ENCODE measurements around the gene ANKRD12.
"Not testable (repeated sequence)": the region's sequence is repeated elsewhere in the genome, so short reads cannot be mapped to it uniquely, and the experiment has no call there.

Gene ANKRD12

DNA sequence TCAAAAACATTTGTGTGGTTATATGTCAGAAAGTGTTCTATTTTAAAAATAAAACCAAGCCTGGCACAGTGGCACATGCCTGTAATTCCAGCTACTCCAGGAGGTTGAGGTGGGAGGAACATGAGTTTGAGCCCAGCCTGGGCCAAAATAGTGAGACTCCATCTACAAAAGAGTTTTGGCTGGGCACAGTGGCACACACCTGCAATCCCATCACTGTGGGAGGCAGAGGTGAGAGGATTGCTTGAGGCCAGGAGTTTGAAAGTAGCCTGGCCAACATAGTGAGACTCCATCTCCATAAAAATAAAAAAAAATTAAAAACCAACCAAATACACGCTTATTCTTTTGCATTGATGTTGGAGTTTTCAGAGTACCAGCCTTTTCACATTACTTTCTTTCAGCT, 9.6 kb downstream of the ANKRD12 start:
- no peak for DNase-seq (ENCODE audit: low read depth)

GRCh38 chr18:9147440-9148202, 11.0 kb downstream of the ANKRD12 start:
- DNase-seq (ENCODE audit: low read depth), result no peak

DNA sequence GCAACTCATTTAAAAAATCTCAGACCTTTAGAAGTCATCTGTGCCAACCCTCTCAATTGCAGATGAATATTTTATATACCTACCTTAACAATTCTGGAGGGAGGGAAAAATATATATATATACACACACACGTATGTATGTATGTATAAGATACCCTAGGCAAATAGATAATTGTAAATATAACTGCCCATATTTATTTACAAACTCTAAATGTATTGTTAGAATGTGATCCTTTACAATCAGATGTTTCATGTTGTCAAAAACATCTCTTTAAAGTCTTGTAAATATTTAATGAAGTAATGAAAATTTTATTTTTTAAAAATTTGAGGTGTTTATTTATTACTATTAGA, 11.6 kb downstream of the ANKRD12 start:
- DNase-seq (ENCODE audit: low read depth), result no peak

GRCh38 chr18:9150121-9150520, 13.5 kb downstream of the ANKRD12 start:
- DNase-seq (ENCODE audit: low read depth), result no peak

GRCh38 chr18:9153256-9153655, 16.7 kb downstream of the ANKRD12 start:
- no peak for DNase-seq (ENCODE audit: low read depth)

DNA sequence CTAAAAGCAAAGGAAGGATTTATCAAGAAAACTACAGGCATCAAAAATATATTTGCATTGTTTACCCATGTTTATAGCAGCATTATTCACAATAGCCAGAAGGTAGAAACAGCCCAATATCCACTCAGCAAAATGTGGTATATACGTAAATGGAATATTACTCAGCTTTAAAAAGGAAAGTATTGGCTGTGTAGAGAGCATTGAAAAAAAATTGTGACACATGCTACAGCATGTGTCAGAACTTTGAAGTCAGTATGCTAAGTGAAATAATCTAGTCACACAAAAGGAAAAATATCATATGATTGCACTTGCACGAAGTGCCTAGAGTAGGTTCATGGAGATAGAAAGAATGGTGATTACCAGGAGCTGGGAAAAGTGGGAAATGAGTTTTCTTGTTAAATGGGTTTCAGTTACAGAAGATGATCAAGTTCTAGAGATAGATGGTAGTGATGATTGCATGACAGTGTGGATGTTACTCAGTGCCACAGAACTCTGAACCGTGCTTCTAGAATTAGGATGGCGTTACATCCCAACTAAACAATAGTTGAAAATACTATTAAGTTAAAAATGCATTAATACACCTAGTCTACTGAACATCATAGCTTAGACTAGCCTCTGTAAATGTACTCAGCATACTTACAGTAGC, 20.1 kb downstream of the ANKRD12 start:
- no peak for DNase-seq (ENCODE audit: low read depth)

- no peak for DNase-seq (ENCODE audit: low read depth)
These were observed 21.2 kb downstream of the ANKRD12 start for GRCh38 chr18:9157806-9158205.

- DNase-seq (ENCODE audit: low read depth), result no peak
These were observed 23.4 kb downstream of the ANKRD12 start for GRCh38 chr18:9160014-9160413.

GRCh38 chr18:9162663-9163062, 26.1 kb downstream of the ANKRD12 start:
- DNase-seq (ENCODE audit: low read depth), result not testable (repeated sequence)

GRCh38 chr18:9164149-9164548, 27.6 kb downstream of the ANKRD12 start:
- not testable (repeated sequence) for DNase-seq (ENCODE audit: low read depth)

- DNase-seq (ENCODE audit: low read depth), result not testable (repeated sequence)
These were observed 29.3 kb downstream of the ANKRD12 start for GRCh38 chr18:9165883-9166282.

DNA sequence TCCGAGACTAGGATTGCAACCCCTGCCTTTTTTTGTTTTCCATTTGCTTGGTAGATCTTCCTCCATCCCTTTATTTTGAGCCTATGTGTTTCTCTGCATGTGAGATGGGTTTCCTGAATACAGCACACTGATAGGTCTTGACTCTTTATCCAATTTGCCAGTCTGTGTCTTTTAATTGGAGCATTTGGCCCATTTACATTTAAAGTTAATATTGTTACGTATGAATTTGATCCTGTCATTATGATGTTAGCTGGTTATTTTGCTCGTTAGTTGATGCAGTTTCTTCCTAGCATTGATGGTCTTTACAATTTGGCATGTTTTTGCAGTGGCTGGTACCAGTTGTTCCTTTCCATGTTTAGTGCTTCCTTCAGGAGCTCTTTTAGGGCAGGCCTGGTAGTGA, 32.9 kb downstream of the ANKRD12 start:
- DNase-seq (ENCODE audit: low read depth), result not testable (repeated sequence)

GRCh38 chr18:9171919-9172318, 35.3 kb downstream of the ANKRD12 start:
- DNase-seq (ENCODE audit: low read depth), result not testable (repeated sequence)

- no peak for DNase-seq (ENCODE audit: low read depth)
These were observed 36.0 kb downstream of the ANKRD12 start for GRCh38 chr18:9172506-9173127.

- DNase-seq (ENCODE audit: low read depth), result no peak
These were observed 37.2 kb downstream of the ANKRD12 start for GRCh38 chr18:9173770-9174233.

- no peak for DNase-seq (ENCODE audit: low read depth)
These were observed 37.7 kb downstream of the ANKRD12 start for GRCh38 chr18:9174302-9174701.

GRCh38 chr18:9175115-9175514, 38.5 kb downstream of the ANKRD12 start:
- no peak for DNase-seq (ENCODE audit: low read depth)

DNA sequence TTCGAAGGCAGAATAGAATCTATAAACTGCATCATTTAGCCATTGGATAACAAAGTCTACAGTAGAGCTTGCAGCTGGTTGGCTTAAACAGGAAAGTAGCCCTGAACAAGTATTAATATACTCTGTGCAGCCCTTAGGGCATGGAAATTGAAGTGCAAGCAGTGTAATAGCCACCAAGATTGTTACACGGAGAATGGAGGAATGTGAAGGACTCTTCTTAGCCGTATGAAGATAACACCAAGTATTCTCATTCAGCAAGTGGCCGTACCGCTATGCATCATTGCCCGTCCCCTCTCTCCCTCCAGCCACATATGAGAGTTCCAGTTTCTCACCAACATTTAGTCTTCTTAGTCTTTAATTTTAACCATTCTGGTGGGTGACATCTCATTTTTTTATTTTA, 40.5 kb downstream of the ANKRD12 start:
- no peak for DNase-seq (ENCODE audit: low read depth)

DNA sequence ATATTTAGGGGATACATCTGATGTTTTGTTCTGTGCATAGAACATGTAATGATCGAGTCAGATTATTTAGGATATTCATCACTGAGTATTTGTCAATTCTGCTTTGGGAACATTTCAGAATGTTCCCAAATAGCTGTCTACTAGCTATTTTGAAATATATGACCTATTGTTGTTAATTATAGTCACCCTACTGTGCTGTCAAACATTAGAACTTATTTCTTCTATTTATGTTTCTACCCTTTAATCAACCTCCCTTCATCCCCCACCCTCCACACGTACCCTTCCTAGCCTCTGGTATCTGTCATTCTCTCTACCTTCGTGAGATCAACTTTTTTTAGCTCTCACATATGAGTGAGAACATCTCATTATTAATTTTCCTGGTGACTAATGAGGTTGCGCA, 40.9 kb downstream of the ANKRD12 start:
- no peak for DNase-seq (ENCODE audit: low read depth)

DNA sequence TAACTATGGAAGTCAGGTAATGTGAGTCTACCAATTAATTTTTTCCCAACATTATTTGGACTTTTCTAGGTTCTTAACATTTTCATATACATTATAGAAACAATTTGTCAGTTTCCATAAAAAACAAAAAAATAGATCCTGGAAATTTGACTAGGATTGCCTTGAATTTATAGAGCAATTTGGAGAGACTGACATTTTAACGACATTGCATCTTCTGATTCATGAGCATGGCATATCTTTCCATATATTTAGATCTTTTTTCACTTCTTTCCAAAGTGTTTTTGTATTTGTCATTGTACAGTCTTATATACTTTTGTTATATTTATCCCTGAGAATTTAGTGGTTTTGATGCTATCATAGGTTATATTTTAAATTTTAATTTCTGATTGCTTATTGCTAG, 42.0 kb downstream of the ANKRD12 start:
- DNase-seq (ENCODE audit: low read depth), result no peak

GRCh38 chr18:9181275-9181674, 44.7 kb downstream of the ANKRD12 start:
- no peak for DNase-seq (ENCODE audit: low read depth)

DNA sequence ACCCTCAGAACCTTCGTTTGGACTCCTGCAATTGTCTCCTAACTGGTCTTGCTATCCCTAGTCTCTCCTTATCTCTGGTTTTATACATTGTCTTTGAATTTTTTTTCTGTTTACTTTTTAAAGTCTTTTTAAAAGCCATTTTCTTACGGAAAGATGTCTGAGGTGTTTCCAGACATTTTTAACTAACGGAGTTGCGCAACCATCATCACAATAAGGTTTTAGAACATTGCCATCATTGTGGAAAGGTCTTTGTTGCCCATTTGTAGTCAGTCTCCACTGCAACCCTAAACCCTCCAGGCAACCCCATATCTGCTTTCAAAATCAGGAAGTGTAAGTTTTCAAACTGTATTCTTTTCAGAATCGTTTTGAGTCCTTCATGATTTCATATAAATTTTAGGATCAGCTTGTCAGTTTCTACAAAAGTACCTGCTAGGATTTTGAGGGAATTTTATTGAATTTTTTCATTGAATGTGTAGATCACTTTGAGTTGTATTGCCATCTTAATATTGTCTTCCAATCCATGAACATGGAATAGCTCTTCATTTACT, 46.3 kb downstream of the ANKRD12 start:
- no peak for DNase-seq (ENCODE audit: low read depth)
